GM19372 (cell line): Measurements from ENCODE around the gene STPG4.

Source experiments
- ATAC-seq: cut with Tn5 transposase; IDR thresholded peaks from one replicate; pipeline ENCODE4 v1.9.1; 2021; ENCODE audit warnings: mild to moderate bottlenecking, low read depth, moderate library complexity; ENCODE audit not compliant: unreplicated experiment

Gene STPG4

GRCh38 chr2:47039913-47040562 lies 115.1 kb downstream of the STPG4 start:
- ATAC-seq = no peak

GRCh38 chr2:47039489-47039870 lies 115.6 kb downstream of the STPG4 start:
- ATAC-seq = no peak

- no peak for ATAC-seq
Measured at GRCh38 chr2:47038656-47039488, 116.2 kb downstream of the STPG4 start.

GRCh38 chr2:47037678-47038077 lies 117.4 kb downstream of the STPG4 start:
- ATAC-seq = no peak
